GM08714 (cell line): ENCODE results near the gene ATL2.
"Not testable (repeated sequence)": the region's sequence is repeated elsewhere in the genome, so short reads cannot be mapped to it uniquely, and the experiment has no call there.

ENCODE experiments used
- H3K4me3 ChIP-seq: fragments of 200-500 bp; sonication (Bioruptor generic); 2 replicates; pipeline ENCODE4 v1.5.1; 2014; ENCODE audit warnings: mild to moderate bottlenecking, low read length, inconsistent platforms
- ZNF274 ChIP-seq: IDR thresholded peaks from 2 replicates; pipeline ENCODE4 v1.6.1; 2012; ENCODE audit warnings: mild to moderate bottlenecking, low read depth, low read length

The ATL2 gene

DNA sequence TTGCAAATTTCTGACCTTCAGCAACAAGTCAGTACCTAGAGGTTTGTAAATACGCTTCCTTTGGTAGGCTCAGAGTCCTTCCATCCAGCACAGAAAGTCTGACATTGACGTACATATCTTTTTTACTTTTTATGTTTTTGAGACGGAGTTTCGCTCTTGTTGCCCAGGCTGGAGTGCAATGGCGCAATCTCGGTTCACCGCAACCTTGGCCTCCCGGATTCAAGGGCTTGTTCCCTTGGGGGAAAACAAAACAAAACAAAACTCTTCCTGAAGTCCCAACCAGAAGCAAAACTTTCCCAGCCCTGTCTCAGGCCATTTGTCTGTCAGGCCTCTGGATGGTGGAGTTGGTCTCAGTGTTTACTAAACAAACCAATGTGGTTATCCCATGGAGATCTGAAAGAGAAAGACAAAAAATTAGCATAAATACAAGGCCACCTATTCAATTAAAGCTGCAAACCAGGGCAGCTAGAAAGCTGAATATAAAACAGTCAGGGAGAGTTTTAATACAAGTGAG, 29.6 kb upstream of the ATL2 start:
- H3K4me3 ChIP-seq = no peak overlapping the region
- no peak for TF ChIP-seq ZNF274

DNA sequence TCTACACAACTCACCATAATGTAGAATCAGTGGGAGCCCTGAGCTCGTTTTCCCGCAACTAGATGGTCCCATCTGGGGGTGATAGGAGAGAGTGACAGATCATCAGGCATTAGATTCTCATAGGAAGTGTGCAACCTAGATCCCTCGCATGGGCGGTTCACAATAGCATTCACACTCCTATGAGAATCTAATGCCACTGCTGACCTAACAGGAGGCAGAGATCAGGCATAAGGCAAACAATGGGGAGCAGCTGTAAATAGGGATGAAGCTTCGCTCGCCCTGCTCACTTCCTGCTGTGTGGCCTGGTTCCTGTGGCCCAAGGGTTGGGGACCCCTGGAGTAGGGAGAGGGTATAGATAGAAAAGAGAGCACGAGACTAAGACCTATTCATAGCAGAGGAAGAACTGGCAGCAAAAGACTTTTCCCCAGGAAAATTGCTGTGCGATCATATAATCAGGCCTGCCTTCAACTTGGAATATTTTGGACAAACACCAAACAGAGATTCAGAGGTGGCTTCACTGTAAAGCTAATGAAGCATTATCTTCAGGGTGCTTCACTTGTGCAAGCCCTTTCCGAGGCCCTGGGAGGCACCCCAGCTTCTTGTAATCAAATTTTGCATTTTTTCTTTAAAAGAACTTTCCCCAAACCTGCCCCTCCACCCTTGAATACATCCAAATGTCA, 29.0 kb upstream of the ATL2 start:
- H3K4me3 ChIP-seq = no peak overlapping the region
- TF ChIP-seq ZNF274 = no peak

DNA sequence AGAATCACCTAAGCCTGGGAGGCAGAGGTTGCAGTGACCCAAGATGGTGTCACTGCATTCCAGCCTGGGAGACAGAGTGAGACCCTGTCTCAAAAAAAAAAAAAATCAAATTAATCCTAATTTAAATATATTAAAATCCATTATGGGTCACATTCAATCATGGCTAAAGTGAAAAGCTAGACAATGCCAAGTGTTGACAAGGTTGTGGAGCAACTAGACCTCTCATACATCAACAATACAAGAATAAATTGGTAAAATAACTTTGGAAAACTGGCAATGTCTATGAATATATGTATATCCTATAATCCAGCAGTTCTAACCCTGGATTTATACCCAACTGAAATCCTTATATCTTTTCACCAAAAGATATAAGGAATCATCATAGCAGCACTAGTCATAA, 23.4 kb upstream of the ATL2 start:
- no peak for TF ChIP-seq ZNF274
- H3K4me3 ChIP-seq = no peak overlapping the region

DNA sequence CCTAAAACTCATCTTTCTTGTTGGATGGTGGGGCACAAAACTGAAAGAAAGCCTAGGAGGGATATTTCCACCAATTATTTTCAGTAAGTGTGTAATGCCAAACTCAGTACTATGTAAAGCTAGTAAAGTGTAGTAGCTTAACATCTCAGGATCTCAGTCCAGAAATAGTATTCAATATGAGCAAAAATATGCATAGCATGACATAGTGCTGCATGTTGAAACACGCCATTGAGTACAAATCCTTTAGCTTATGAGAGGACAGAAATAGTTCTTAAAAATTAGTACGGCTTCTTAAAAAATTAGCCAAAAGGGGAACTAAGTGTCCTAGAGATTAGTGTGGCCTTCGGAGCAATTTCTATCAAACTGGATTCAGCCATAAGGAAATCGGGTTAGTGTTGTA, 21.7 kb upstream of the ATL2 start:
- TF ChIP-seq ZNF274 = no peak
- H3K4me3 ChIP-seq = no peak overlapping the region

DNA sequence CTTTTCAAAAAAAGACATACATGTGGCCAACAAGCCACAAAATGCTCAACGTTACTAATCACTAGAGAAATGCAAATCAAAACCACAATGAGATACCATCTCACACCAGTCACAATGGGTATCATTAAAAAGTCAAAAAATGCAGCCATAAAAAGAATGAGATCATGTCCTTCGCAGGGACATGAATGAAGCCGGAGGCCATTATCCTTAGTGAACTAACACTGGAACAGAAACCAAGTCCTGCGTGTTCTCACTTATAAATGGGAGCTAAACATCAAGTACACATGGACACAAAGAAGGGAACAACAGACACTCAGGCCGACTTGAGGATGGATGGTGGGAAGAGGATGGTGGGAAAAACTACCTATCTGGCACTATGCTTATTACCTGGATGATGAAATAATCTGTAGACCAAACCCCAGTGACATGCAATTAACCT, 17.8 kb upstream of the ATL2 start:
- H3K4me3 ChIP-seq = no peak overlapping the region
- TF ChIP-seq ZNF274 = no peak

DNA sequence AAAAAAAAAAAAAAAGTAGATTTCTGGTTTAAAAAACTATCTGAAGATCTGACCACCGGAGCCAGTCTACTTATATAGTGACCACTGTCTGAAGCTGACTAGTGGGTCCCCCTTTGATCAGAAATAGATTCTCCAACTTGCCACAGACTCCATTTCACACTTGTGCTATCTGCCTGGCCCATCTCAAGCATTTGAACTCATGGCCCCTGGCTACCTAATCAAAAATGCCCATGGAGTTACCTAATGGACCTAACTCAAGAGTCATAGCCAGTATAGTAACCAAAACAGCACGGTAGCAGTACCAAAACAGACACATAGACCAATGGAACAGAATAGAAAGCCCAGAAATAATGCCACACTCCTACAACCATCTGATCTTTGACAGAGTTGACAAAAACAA, 17.0 kb upstream of the ATL2 start:
- no peak for TF ChIP-seq ZNF274
- no peak overlapping the region for H3K4me3 ChIP-seq

DNA sequence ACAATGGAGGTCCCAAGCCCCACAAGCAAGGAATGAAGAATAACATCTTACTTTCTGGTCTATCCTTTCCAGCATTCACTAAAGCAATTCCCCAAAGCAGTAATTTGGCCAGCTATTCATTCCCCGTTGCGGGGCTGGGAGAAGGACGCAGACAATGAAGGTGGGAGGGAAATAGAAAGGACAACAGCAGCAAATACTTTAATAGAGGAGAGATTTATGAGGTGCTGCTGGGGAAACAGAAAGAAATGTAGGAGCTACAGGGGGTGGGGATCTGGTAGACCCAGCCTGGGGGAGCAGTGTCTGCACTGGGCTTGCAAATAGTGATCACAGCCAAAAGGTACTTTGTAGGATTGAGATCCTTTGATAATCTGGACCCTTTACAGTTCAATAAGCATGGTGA, 13.9 kb upstream of the ATL2 start:
- no peak overlapping the region for H3K4me3 ChIP-seq
- TF ChIP-seq ZNF274 = no peak

DNA sequence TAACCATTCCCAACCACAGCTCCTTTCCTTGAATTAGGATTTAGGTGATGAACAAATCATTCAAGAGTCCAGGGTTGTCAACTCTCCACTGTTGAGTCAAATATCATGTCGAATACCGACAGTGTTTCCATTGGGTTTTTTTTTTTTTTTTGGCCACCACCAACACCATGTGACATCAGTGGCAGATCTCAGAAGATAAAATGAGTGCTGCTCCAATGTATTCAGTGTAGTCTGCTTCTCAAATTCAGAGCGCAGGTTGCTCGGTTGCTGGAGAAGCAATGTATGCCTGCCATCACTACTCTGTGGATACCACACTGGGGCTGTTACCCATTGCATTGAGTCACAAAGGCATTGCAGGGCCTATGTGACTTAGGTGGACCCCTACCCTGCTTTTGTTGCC, 10.8 kb upstream of the ATL2 start:
- H3K4me3 ChIP-seq = no peak overlapping the region
- TF ChIP-seq ZNF274 = no peak

DNA sequence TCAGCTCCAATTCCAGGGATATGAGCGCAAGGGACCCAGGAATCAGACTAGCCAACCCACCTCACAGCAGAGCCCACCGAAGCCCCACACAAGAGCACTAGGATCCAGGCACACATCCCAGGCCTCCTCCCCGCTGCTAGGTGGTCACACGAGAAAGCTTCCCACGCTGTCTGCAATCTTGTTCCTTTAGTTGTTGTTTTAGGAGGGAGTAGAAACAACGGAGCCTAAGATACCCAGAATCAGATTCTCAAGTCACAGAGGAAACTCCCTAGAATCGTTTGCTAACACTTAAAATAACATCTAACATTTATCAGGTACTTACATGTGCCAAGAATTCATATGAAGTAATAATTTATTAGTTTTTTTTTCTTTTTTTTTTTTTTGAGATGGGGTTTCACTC, 9.7 kb upstream of the ATL2 start:
- H3K4me3 ChIP-seq = no peak overlapping the region
- no peak for TF ChIP-seq ZNF274

DNA sequence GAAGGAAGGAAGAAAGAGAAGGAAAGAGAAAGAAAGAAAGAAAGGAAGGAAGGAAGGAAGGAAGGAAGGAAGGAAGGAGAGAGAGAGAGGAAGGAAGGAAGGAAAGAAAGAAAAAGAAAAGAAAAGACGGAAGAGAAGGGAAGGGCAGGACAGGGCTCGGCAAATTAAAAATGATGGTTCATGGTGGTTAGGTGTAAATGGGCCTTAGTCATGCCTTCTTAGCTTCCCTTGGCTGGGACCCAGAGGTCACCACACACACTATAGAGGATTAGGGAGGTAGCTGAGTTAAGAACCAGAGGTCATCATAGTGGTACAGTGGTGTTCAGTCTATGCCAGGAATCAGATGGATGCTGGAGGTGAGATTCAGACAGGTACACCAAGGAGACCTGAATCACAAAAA, 9.3 kb upstream of the ATL2 start:
- TF ChIP-seq ZNF274 = no peak
- H3K4me3 ChIP-seq = no peak overlapping the region

DNA sequence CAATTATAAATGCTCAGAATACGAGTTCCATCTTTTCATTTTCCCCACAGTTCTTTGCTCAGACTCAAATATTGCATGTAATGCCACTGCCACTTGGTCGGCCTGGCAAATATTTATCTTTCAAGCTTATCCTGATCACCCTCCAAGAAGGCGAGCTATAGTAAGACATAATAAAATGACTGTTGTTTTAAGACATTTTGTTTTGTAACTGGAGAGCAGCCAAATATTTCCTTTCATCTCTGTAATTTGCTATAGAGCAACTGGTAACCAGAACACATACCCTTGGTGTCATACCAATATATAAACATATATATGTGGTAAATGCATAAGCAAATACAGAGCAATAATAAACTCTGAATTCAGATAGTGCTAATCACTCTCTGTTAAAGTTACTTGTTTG, 7.3 kb upstream of the ATL2 start:
- no peak overlapping the region for H3K4me3 ChIP-seq
- no peak for TF ChIP-seq ZNF274

DNA sequence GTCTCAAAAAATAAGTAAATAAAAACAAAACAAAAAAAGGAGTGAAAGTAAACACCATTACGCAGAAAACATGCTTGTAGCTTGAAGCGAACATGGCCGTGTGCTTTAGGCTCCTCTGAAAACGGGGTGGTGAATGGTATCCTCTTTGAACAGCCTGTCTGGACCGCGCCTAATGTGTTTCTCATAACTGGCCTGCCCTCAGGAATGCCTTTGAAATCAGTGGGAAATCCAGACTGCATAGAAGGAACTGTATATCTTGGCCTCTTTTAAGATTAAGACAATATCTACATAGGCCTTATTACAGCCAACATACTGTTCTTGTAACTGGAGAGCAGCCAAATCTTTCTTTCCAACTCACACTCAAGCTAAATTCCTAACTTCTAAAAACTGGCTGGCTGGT, 6.7 kb upstream of the ATL2 start:
- not testable (repeated sequence) for H3K4me3 ChIP-seq

DNA sequence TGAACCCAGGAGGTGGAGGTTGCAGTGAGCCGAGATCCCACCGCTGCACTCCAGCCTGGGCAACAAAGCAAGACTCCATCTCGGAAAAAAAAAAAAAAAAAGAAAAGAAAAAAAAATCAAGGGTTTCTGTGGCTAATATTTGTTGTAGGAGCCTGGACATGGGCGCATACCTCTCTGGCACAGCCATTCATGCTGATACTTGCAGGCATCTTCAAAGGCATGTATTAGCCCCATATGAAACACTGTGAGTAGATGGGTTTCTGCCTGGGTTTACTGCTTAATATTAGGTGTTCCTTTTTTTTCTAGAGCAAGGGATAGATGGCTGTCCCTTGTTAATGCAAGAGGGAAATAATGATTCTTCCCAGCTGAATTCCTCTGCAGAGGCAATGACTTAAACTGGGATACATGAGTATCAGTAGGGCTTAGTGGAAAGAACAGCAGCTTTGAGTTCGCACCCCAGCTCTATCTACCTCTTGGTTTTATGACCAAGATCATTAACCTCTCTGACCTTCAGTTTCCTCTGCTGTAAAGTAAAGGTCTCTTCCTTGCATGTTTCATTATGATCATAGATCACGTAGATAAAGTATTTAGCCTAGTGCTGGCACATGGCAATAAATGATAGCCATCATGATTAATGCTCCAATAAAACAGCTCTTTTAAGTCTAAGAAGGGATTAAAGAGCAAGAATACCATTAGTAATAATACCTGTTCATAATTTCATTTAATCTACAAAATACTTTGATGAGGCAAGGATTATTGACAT, 4.5 kb upstream of the ATL2 start:
- no peak overlapping the region for H3K4me3 ChIP-seq
- TF ChIP-seq ZNF274 = no peak

DNA sequence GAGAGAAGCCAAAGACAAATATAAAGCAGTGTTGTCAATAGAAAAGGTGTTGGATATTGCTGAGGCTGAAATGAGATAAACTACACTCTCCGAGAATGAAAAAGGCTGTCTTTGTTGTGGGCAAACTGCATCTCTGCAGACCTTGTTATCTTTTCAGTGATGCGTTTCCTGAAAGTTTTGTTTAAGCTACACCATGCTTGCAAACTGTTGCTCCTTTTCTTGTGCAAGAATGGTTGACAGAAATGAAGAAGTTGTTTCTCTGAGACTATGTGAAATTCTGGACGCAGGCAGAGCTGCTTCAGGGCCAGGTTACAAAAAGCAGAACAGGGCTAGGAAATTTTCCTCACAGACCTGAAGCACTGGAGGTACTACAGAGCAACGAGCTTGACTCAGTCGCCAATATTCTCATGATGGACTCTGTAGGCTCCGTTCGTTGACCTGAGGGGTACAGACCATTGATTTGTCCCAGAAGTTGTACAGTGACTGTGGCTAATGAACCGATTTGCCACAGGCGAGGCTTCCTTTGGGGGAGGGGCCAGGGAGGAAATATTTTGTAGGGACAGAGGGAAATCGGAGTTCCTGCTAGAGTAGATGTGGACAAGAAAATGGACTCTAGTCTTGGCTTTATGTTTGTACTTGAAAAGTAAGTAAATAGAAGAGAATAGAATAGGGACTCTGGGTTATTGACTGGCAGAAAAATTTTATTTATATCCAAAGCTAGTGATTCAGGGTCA, 3.5 kb upstream of the ATL2 start:
- no peak overlapping the region for H3K4me3 ChIP-seq
- TF ChIP-seq ZNF274 = no peak
